ENCODE results near the gene WWOX.

- TF ChIP-seq POLR2AphosphoS5 (IDR thresholded peaks at IDR 0.05; ENCODE audit: low read depth, low read length) (no peak), TAF1 (IDR thresholded peaks at IDR 0.05; ENCODE audit: borderline replicate concordance, insufficient read depth, low read length) (no peak)
Measured at GRCh38 chr16:78096386-78096785, 3.1 kb upstream of the WWOX start.
